Lower lobe of right lung (tissue), 2 donors: ENCODE measurements around the gene TBC1D14. TPM values are rescaled to one million over a fixed set of nuclear protein-coding genes. Genes with fewer than 3 reads are reported as not detected.

Source experiments
- ATAC-seq, 2 donors: fragments of 200-7000 bp; cut with Tn5 transposase; one replicate each; pipeline ENCODE4 v1.9.1; 2020 to 2022; ENCODE audit warnings: mild to moderate bottlenecking in 2 of 2, moderate library complexity in 2 of 2
- DNase-seq: peaks from one replicate; pipeline ENCODE4 v3.0.0-alpha.2; 2020
- H3K27ac ChIP-seq: fragments of 200-600 bp; one replicate; pipeline ENCODE4 v1.8.0; 2022
- H3K27me3 ChIP-seq: fragments of 200-600 bp; one replicate; pipeline ENCODE4 v1.8.0; 2022; ENCODE audit warnings: low read depth
- H3K36me3 ChIP-seq: fragments of 200-600 bp; one replicate; pipeline ENCODE4 v1.8.0; 2022; ENCODE audit warnings: mild to moderate bottlenecking
- H3K4me1 ChIP-seq: fragments of 200-600 bp; one replicate; pipeline ENCODE4 v1.8.0; 2022
- H3K4me3 ChIP-seq: fragments of 200-600 bp; one replicate; pipeline ENCODE4 v1.8.0; 2022; ENCODE audit warnings: mild to moderate bottlenecking
- H3K9me3 ChIP-seq: fragments of 200-600 bp; one replicate; pipeline ENCODE4 v1.8.0; 2022
- intact Hi-C: fragments of 100-400 bp; cut with DNase I; formaldehyde crosslinking; loops from one replicate; pipeline ENCODE4 v1.11.0; 2022
- total RNA-seq: library from RNA; stranded (reverse); fragmentation: NEBNext Ultra II Directional; extraction: Animal tissue kit (Norgen Biotek cat#: 25700); gene quantifications from one replicate; pipeline ENCODE4 v1.2.1, GENCODE V29; 2021
- TF ChIP-seq, protein P1 (sequence below): fragments of 200-600 bp; IDR thresholded peaks from one replicate; pipeline ENCODE4 v1.8.0; 2022; ENCODE audit warnings: antibody characterized with exemption, mild to moderate bottlenecking
- donor health status: DM: no; HTN: yes; CAD: no; lungs with severe emphysema.

The TBC1D14 gene
- total RNA-seq, 1 donor from 2014 or later = 60.7 TPM

DNA sequence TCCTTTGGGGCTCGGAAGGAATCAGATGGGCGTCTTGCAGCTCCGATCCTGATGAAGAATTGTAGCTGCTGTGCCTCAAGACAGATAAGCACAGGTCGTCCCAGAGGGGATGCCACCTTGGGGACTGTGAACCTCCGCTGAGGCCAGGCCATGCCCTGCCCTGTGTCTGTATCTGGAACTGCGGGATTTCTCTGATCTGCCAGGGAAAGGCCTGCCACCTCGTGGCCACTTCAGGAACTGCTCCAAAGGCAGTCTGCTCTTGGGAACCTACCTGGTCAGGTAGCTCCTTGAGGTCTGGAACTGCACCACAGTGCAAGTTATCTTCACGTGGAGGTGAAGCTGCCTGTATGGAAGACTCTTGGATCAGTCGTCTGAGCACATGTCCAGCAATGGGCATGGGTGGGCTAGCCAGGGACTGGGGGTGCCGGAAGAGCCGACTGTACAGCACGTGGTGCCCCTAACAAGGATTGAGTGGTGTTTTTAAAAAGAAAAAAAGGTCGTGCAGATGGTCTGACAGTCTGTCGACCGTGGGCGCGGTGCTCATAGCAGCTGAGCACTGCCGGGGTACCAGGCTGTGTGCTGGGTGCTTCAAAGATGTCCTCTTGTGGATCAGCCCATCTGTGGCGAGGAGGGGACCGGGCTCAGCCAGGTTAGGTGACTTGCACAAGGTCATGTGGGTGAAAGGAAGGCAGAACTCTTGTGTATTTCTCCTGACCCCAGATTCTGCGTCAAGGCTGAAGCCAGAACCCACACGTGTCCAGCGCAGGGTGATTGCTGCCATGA lies 161.3 kb downstream of the TBC1D14 start:
- Histone ChIP-seq H3K36me3 (no peaks in the 10 kb centered on the region), H3K27ac (no peak overlapping the region), H3K27me3 (no peaks in the 10 kb centered on the region), H3K4me3 (no peak overlapping the region), H3K4me1 (peaks cover 27% of the 10 kb centered on the region), H3K9me3 (no peaks in the 10 kb centered on the region)
- ATAC-seq = peak; percentile 36 to 65
- TF ChIP-seq, protein P1, sequence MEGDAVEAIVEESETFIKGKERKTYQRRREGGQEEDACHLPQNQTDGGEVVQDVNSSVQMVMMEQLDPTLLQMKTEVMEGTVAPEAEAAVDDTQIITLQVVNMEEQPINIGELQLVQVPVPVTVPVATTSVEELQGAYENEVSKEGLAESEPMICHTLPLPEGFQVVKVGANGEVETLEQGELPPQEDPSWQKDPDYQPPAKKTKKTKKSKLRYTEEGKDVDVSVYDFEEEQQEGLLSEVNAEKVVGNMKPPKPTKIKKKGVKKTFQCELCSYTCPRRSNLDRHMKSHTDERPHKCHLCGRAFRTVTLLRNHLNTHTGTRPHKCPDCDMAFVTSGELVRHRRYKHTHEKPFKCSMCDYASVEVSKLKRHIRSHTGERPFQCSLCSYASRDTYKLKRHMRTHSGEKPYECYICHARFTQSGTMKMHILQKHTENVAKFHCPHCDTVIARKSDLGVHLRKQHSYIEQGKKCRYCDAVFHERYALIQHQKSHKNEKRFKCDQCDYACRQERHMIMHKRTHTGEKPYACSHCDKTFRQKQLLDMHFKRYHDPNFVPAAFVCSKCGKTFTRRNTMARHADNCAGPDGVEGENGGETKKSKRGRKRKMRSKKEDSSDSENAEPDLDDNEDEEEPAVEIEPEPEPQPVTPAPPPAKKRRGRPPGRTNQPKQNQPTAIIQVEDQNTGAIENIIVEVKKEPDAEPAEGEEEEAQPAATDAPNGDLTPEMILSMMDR = peak; percentile 99
- intact Hi-C loops = no loop called here
- peak; percentile 89 for DNase-seq

DNA sequence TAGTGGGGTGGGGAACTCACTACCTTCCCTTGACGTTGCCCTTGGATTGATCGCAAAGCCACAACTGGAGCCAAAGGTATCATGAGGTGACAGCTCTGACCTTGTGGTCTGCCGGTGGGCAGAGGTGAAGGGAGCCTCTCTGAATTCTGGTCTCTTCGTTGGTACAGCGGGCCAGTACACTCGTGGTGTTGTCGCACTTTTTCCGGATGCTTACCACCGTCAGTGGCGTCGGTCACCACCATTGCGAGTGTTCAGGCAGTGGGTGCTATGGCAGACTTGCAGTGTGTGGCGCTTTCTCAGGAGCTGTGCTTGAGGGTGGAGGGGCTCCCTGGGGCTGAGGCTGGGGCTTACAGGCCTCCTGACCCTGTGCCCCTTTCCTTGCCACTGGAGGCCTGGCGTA lies 163.4 kb downstream of the TBC1D14 start:
- ATAC-seq = no peak
- intact Hi-C loops = no loop called here

DNA sequence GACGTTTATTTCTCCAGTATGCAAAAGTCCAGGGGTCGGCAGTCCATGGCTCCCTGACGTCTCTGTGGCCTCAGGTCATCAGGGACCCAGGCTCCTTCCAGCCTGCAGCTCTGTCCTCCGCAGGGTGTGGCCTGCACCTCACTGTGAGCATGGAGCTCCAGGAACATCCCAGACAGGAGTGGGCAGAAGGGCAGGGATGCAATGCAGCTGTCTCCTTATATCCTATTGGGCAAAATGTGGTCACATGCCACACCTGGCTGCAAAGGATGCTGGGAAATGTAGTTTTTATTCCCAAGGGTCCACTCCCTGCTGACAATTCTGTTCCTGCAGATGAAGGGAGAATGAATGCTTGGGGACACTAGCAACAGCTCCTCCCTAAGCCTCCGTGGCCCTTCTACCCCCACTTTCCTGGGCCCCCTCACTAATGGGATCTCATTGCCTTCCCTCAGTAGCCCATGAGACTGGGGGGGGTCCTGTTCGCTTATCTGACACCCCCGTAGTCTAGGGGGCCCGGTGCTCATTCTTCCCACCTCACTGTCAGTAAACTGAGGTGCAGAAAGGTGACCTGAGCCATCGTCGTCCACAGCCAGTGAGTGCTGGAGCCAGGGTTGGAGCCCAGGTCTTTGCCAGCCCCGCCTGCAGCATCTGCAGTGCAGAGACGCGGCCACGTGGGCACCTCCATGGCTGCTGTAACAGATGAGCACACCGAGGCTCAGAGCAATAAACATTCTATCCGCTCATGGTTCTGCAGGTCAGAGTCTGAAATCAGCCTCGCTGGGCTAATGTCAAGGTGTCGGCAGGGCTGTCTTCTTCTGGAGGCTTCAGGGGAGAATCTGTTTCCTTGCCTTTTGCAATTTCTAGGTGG lies 164.1 kb downstream of the TBC1D14 start:
- H3K36me3 ChIP-seq = no peaks in the 10 kb centered on the region
- H3K9me3 ChIP-seq = no peaks in the 10 kb centered on the region
- intact Hi-C loops = no loop called here
- H3K27me3 ChIP-seq = no peaks in the 10 kb centered on the region
- DNase-seq = no peak
- TF ChIP-seq, protein P1 = no peak
- peaks cover 12% of the 10 kb centered on the region for H3K4me1 ChIP-seq
- no peak overlapping the region for H3K4me3 ChIP-seq
- H3K27ac ChIP-seq = no peak overlapping the region
- ATAC-seq = no peak

More for the DNA sequence above, 163.4 kb downstream of the TBC1D14 start:
- Histone ChIP-seq H3K4me3 (no peak overlapping the region), H3K27me3 (no peaks in the 10 kb centered on the region), H3K9me3 (no peaks in the 10 kb centered on the region), H3K4me1 (peaks cover 13% of the 10 kb centered on the region), H3K36me3 (no peaks in the 10 kb centered on the region), H3K27ac (no peak overlapping the region)
- TF ChIP-seq, protein P1 = no peak
- DNase-seq = no peak

DNA sequence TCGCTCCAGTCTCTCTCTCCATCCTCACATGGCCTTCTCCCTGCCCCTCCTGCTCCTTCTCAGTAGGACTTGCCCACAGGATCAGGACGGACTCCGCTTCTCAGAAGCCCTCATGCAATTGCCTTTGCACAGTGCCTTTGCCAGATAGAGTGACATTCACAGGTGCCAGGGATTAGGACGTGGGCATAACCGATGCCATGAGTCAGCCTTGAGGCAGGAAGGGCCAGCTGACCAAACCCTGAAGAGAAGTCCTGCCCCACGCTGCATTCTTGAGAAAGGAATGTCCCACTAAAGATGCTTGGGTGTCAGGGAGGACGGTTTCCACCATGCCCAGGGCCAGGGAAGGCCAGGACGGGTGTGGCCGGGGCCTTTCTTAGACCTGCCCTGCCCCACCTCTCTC lies 164.8 kb downstream of the TBC1D14 start:
- DNase-seq = no peak
- ATAC-seq = no peak
- no peaks in the 10 kb centered on the region for H3K36me3 ChIP-seq
- no peaks in the 10 kb centered on the region for H3K27me3 ChIP-seq
- no peak overlapping the region for H3K4me3 ChIP-seq
- peaks cover 8% of the 10 kb centered on the region for H3K4me1 ChIP-seq
- intact Hi-C loops = no loop called here
- no peak overlapping the region for H3K27ac ChIP-seq
- H3K9me3 ChIP-seq = no peaks in the 10 kb centered on the region
- TF ChIP-seq, protein P1 = no peak

DNA sequence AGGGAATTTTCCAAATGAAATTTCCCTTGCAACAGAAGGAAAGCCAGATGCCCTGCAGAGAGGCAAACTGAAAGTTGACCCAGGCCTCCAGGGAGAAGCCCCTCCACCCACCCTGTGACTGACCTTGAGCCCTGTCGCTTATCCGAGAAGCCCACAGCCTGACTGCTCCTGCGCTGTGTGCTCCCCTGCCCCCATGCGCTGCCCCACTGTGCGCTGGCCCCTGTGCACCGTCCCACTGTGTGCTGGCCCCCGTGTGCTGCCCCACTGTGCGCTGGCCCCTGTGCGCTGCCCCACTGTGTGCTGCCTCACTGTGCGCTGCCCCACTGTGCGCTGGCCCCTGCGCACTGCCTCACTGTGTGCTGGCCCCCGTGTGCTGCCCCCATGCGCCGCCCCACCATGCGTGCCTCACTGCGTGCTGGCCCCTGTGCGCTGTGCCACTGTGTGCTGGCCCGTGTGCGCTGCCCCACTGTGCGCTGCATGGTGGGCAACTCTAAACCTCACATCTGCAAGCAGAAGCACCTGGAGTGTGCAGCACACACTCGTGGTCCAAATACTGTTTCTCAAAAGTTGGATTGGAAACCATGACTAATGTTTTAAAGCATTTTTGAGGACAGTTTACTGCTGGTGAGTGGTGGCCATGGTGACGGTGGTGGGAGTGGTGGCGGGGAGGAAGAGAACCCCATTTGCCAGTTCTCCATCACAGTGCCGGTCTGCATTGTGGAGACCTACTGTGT lies 166.5 kb downstream of the TBC1D14 start:
- H3K27ac ChIP-seq = no peak overlapping the region
- no peaks in the 10 kb centered on the region for H3K4me1 ChIP-seq
- H3K27me3 ChIP-seq = no peaks in the 10 kb centered on the region
- DNase-seq = no peak
- peak in 1 of 2 donors; percentile 12 for ATAC-seq
- no peaks in the 10 kb centered on the region for H3K36me3 ChIP-seq
- TF ChIP-seq, protein P1 = no peak
- intact Hi-C loops = no loop called here
- H3K4me3 ChIP-seq = no peak overlapping the region
- no peaks in the 10 kb centered on the region for H3K9me3 ChIP-seq
